DND-41 (cell line): ENCODE data around the gene HOXD4.

Experiments
- ATAC-seq: fragments of 200-7000 bp; cut with Tn5 transposase; 3 replicates; pipeline ENCODE4 v1.9.1; 2021; ENCODE audit warnings: low read depth; ENCODE audit not compliant: insufficient read depth
- DNase-seq: peaks from one replicate; pipeline ENCODE4 v3.0.0-alpha.2; 2020
- H2AFZ ChIP-seq: 2 replicates; pipeline ENCODE4 v1.6.0; 2012; ENCODE audit warnings: low read depth, low read length
- H3K27ac ChIP-seq: 2 replicates; pipeline ENCODE4 v1.5.1; 2012; ENCODE audit warnings: low read length, inconsistent platforms
- H3K27me3 ChIP-seq: fragments of 200-600 bp; sonication (generic); 2 replicates; pipeline ENCODE4 v1.6.0; 2012; ENCODE audit warnings: low read length, mild to moderate bottlenecking, inconsistent platforms; ENCODE audit not compliant: insufficient read depth, poor library complexity
- H3K36me3 ChIP-seq: 2 replicates; pipeline ENCODE4 v1.5.1; 2012; ENCODE audit warnings: low read length, inconsistent platforms; ENCODE audit not compliant: insufficient read depth
- H3K4me1 ChIP-seq: 2 replicates; pipeline ENCODE4 v1.5.1; 2012; ENCODE audit warnings: mild to moderate bottlenecking, low read length; ENCODE audit not compliant: insufficient read depth
- H3K4me2 ChIP-seq: 2 replicates; pipeline ENCODE4 v1.6.0; 2012; ENCODE audit warnings: mild to moderate bottlenecking, moderate library complexity, low read length, inconsistent platforms; ENCODE audit not compliant: insufficient read depth
- H3K4me3 ChIP-seq, 2 experiments: fragments of 200-600 bp in 1 of 2; shearing (Covaris generic) in 1 of 2; 2 replicates each; pipeline ENCODE4 v1.5.1; 2012 to 2016; ENCODE audit warnings: inconsistent platforms in 2 of 2, low read length in 2 of 2, mild to moderate bottlenecking in 2 of 2, low read depth in 1 of 2, moderate library complexity in 1 of 2
- H3K79me2 ChIP-seq: 2 replicates; pipeline ENCODE4 v1.6.0; 2012; ENCODE audit warnings: low read length, inconsistent platforms; ENCODE audit not compliant: insufficient read depth
- H3K9ac ChIP-seq: 2 replicates; pipeline ENCODE4 v1.6.0; 2012; ENCODE audit warnings: low read depth, mild to moderate bottlenecking, inconsistent platforms, low read length, moderate library complexity
- H3K9me3 ChIP-seq: 2 replicates; pipeline ENCODE4 v1.5.1; 2012; ENCODE audit warnings: low read length, moderate library complexity, mild to moderate bottlenecking, inconsistent platforms; ENCODE audit not compliant: insufficient read depth, severe bottlenecking
- H4K20me1 ChIP-seq: 2 replicates; pipeline ENCODE4 v1.6.0; 2012; ENCODE audit warnings: low read length; ENCODE audit not compliant: insufficient read depth
- EZH2 ChIP-seq: IDR thresholded peaks from 3 replicates; pipeline ENCODE4 v1.6.1; 2012; ENCODE audit warnings: borderline replicate concordance, low read depth, mild to moderate bottlenecking, moderate library complexity, low read length, inconsistent platforms; ENCODE audit not compliant: severe bottlenecking
- TF ChIP-seq, protein P1 (sequence below): IDR thresholded peaks from 2 replicates; pipeline ENCODE4 v1.5.1; 2012; ENCODE audit warnings: borderline replicate concordance, low read length, moderate library complexity, mild to moderate bottlenecking; ENCODE audit not compliant: poor library complexity, severe bottlenecking; ENCODE audit errors: extremely low read depth

HOXD4 gene

DNA sequence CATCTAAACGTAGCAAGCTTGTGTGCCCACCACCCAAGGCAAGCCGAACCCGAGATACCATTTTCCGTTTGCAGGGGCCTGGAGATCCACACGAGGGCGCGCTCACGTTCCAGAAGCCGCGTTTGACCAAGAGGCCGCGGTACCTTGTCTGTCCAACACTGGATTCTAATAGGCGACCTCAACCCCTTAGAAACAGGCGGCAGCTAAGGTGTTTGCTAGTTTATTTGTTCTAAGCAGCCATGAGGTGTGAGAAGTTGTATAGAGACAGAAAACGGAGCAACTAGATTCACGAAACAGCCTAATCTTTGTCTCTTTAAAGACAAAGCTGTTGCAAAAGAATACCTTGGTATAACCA is 40.1 kb upstream of the HOXD4 start:
- H3K4me3 ChIP-seq: no peak overlapping the region
- no peak overlapping the region for H3K9ac ChIP-seq
- H3K36me3 ChIP-seq: no peaks in the 10 kb centered on the region
- H3K9me3 ChIP-seq: no peaks in the 10 kb centered on the region
- ATAC-seq (no peak), DNase-seq (no peak)
- no peaks in the 10 kb centered on the region for H3K4me1 ChIP-seq
- no peaks in the 10 kb centered on the region for H3K27me3 ChIP-seq
- no peak overlapping the region for H3K27ac ChIP-seq
- no peak overlapping the region for H3K4me2 ChIP-seq
- H4K20me1 ChIP-seq: no peaks in the 10 kb centered on the region
- TF ChIP-seq EZH2: no peak
- TF ChIP-seq, protein P1, sequence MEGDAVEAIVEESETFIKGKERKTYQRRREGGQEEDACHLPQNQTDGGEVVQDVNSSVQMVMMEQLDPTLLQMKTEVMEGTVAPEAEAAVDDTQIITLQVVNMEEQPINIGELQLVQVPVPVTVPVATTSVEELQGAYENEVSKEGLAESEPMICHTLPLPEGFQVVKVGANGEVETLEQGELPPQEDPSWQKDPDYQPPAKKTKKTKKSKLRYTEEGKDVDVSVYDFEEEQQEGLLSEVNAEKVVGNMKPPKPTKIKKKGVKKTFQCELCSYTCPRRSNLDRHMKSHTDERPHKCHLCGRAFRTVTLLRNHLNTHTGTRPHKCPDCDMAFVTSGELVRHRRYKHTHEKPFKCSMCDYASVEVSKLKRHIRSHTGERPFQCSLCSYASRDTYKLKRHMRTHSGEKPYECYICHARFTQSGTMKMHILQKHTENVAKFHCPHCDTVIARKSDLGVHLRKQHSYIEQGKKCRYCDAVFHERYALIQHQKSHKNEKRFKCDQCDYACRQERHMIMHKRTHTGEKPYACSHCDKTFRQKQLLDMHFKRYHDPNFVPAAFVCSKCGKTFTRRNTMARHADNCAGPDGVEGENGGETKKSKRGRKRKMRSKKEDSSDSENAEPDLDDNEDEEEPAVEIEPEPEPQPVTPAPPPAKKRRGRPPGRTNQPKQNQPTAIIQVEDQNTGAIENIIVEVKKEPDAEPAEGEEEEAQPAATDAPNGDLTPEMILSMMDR: no peak
- no peaks in the 10 kb centered on the region for H3K79me2 ChIP-seq
- H2AFZ ChIP-seq: no peak overlapping the region

DNA sequence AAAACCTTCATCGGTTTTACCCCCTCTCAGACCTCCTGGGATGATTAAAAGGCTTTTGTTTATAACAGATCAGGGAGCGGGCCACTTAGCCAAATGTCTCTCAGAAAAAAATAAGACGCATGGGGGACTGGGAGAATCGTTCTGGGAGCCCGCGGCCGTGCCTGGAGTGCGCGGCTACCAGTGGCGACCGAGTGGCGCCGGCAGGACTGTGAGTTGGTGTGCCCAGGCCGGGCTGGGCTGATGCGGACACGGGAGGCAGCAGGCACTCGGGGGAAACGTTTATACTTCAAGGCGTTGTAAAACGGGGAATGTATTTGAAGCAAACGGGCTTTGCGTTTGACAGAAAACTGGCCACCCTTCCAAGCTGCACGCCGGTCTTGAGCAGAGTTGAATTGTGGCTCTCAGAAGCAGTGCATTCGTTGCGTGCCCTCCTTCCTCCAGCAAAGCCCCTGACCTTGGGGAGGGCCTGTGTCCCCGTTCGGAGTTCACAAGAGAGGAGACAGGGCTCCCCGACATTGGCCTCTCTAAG is 39.4 kb upstream of the HOXD4 start:
- DNase-seq (no peak), ATAC-seq (no peak)
- Histone ChIP-seq H3K36me3 (no peaks in the 10 kb centered on the region), H3K27me3 (no peaks in the 10 kb centered on the region), H3K9me3 (no peaks in the 10 kb centered on the region), H2AFZ (no peak overlapping the region), H3K79me2 (no peaks in the 10 kb centered on the region), H4K20me1 (no peaks in the 10 kb centered on the region), H3K4me3 (no peak overlapping the region), H3K4me2 (no peak overlapping the region), H3K4me1 (no peaks in the 10 kb centered on the region), H3K9ac (no peak overlapping the region), H3K27ac (no peak overlapping the region)
- no peak for TF ChIP-seq EZH2
- TF ChIP-seq, protein P1: no peak

DNA sequence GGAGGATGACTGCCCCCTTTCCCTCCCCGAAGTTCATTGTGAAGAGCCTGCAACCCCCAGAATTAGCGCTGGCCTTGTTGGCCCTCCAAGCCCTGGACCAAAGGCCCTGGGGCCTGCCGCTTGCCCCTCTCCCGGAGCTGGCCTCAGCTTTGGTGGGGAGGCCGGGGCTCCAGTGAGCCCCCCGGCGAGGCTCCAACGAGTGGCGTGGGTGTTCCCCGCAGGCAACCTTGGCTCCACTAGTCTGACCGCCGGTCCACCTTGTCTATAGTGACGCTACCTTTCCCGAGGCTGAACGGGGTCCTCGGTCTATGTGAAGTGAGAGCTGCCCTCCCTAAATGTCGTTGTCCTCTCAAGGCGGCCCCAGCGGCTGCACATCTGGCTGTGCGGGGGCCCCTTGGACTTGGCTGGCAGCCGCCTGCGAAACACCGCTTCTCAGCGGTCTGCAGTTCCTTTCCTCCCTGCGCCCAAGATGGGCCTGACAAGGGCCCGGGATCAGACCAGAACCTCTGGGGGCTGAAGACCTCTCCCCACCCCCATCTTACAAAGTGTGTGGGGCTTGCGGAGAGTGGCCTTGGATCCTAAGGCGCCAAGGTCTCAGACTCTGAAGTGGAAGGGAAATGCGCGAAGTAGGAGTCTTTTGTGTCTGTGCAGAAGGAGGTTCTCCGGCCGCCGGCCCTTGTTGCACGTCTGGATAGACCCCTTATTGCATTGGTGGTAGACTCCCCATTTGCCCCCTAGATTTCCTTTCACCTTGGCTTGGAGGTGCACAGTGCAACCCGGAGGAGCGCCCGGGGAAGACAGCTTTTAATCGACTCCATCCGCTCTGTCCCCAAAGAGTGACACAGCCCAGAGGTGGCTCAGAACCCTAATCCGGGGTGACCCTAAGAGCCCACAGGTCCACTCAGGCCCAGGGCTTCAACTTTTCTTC is 38.7 kb upstream of the HOXD4 start:
- ATAC-seq (no peak), DNase-seq (no peak)
- Histone ChIP-seq H3K9ac (no peak overlapping the region), H3K4me2 (no peak overlapping the region), H3K27ac (no peak overlapping the region), H4K20me1 (no peaks in the 10 kb centered on the region), H3K79me2 (no peaks in the 10 kb centered on the region), H3K27me3 (no peaks in the 10 kb centered on the region), H3K4me1 (no peaks in the 10 kb centered on the region), H2AFZ (no peak overlapping the region), H3K9me3 (no peaks in the 10 kb centered on the region), H3K36me3 (no peaks in the 10 kb centered on the region), H3K4me3 (no peak overlapping the region)
- TF ChIP-seq EZH2: no peak
- TF ChIP-seq, protein P1: no peak
